Measurements from ENCODE around the gene SPTBN1.

Gene SPTBN1

GRCh38 chr2:54496920-54497319 is 40.8 kb downstream of the SPTBN1 start:
- Histone ChIP-seq H3K4me3 (ENCODE audit: low read depth, low read length) (no peak overlapping the region), H3K36me3 (replicated peaks) (no peaks in the 10 kb centered on the region), H3K27me3 (replicated peaks) (no peaks in the 10 kb centered on the region), H3K27ac (no peak overlapping the region)
- TF ChIP-seq CTCF (IDR thresholded peaks at IDR 0.05; ENCODE audit: low read depth, low read length, missing control alignments) = no peak
- in situ Hi-C loops (cut with HindIII; ENCODE audit: low pct_ligation_motif_present, low sequenced_read_pairs) = no loop called here
- no peak for DNase-seq

GRCh38 chr2:54497763-54498680 is 41.9 kb downstream of the SPTBN1 start:
- no peak overlapping the region for H3K27ac ChIP-seq
- TF ChIP-seq CTCF (IDR thresholded peaks at IDR 0.05; ENCODE audit: low read depth, low read length, missing control alignments) = peak; percentile 70
- in situ Hi-C loops (cut with HindIII; ENCODE audit: low pct_ligation_motif_present, low sequenced_read_pairs) = no loop called here
- no peaks in the 10 kb centered on the region for H3K27me3 ChIP-seq (replicated peaks)
- DNase-seq = peak; percentile 45
- H3K36me3 ChIP-seq (replicated peaks) = no peaks in the 10 kb centered on the region
- no peak overlapping the region for H3K4me3 ChIP-seq (ENCODE audit: low read depth, low read length)

- no peak for DNase-seq
- in situ Hi-C loops (cut with HindIII; ENCODE audit: low pct_ligation_motif_present, low sequenced_read_pairs) = no loop called here
- no peak for TF ChIP-seq CTCF (IDR thresholded peaks at IDR 0.05; ENCODE audit: low read depth, low read length, missing control alignments)
- no peak overlapping the region for H3K27ac ChIP-seq
- H3K27me3 ChIP-seq (replicated peaks) = no peaks in the 10 kb centered on the region
- H3K36me3 ChIP-seq (replicated peaks) = no peaks in the 10 kb centered on the region
- no peak overlapping the region for H3K4me3 ChIP-seq (ENCODE audit: low read depth, low read length)
Observed at GRCh38 chr2:54499661-54500060, 43.5 kb downstream of the SPTBN1 start.

GRCh38 chr2:54500404-54501205 is 44.5 kb downstream of the SPTBN1 start:
- TF ChIP-seq CTCF (IDR thresholded peaks at IDR 0.05; ENCODE audit: low read depth, low read length, missing control alignments) = no peak
- Histone ChIP-seq H3K27ac (no peak overlapping the region), H3K4me3 (ENCODE audit: low read depth, low read length) (no peak overlapping the region), H3K36me3 (replicated peaks) (no peaks in the 10 kb centered on the region), H3K27me3 (replicated peaks) (no peaks in the 10 kb centered on the region)
- in situ Hi-C loops (cut with HindIII; ENCODE audit: low pct_ligation_motif_present, low sequenced_read_pairs) = no loop called here
- no peak for DNase-seq

GRCh38 chr2:54502731-54503130 is 46.6 kb downstream of the SPTBN1 start:
- no peak overlapping the region for H3K27ac ChIP-seq
- H3K36me3 ChIP-seq (replicated peaks) = no peaks in the 10 kb centered on the region
- no peak overlapping the region for H3K4me3 ChIP-seq (ENCODE audit: low read depth, low read length)
- H3K27me3 ChIP-seq (replicated peaks) = no peaks in the 10 kb centered on the region
- TF ChIP-seq CTCF (IDR thresholded peaks at IDR 0.05; ENCODE audit: low read depth, low read length, missing control alignments) = no peak
- no peak for DNase-seq
- in situ Hi-C loops (cut with HindIII; ENCODE audit: low pct_ligation_motif_present, low sequenced_read_pairs) = no loop called here
